ENCODE data around the gene SPDEF.

- no peak for TF ChIP-seq EZH2 (IDR thresholded peaks at IDR 0.05)
- no peak for TF ChIP-seq POLR2AphosphoS5 (IDR thresholded peaks at IDR 0.05; ENCODE audit: borderline replicate concordance, low read depth, low read length)
Observed at GRCh38 chr6:34592208-34592952, 36.3 kb upstream of the SPDEF start.
